K562 (cell line): ENCODE measurements around the gene ZNF213. TPM values are rescaled to one million over a fixed set of nuclear protein-coding genes. Genes with fewer than 3 reads are reported as not detected.

ENCODE experiments used
- E2F8 ChIP-seq: fragments of 450-650 bp; IDR thresholded peaks from 2 replicates; pipeline ENCODE4 v1.7.1; 2018; ENCODE audit warnings: mild to moderate bottlenecking, low read depth; ENCODE audit not compliant: partially characterized antibody
- HDAC3 ChIP-seq: fragments of 450-650 bp; IDR thresholded peaks from 2 replicates; pipeline ENCODE4 v1.6.1; 2018; ENCODE audit warnings: borderline replicate concordance, mild to moderate bottlenecking, moderate library complexity; ENCODE audit not compliant: partially characterized antibody
- KDM5B ChIP-seq: fragments of 200-600 bp; sonication (generic); IDR thresholded peaks from 2 replicates; pipeline ENCODE4 v1.6.1; 2012; ENCODE audit warnings: low read depth, mild to moderate bottlenecking, moderate library complexity, low read length, control low read depth, inconsistent platforms; ENCODE audit not compliant: insufficient replicate concordance
- MEF2D ChIP-seq: conservative IDR thresholded peaks from 2 replicates; pipeline ENCODE4 v1.6.1; 2016; ENCODE audit warnings: low read depth, missing genetic modification characterization, missing compliant biosample characterization
- MLLT1 ChIP-seq, 2 experiments: fragments of 450-650 bp; IDR thresholded peaks; 2 replicates each; pipeline ENCODE4 v1.6.1; 2016
- NBN ChIP-seq: fragments of 450-650 bp; IDR thresholded peaks from 2 replicates; pipeline ENCODE4 v1.6.1; 2016; ENCODE audit warnings: low read depth, mild to moderate bottlenecking
- NFRKB ChIP-seq: fragments of 450-650 bp; IDR thresholded peaks from 2 replicates; pipeline ENCODE4 v1.6.1; 2016; ENCODE audit warnings: low read depth
- NR2C1 ChIP-seq, 2 experiments: fragments of 450-650 bp; IDR thresholded peaks; 2 replicates each; pipeline ENCODE4 v1.6.1; 2017; ENCODE audit warnings: mild to moderate bottlenecking in 2 of 2, antibody characterized with exemption in 1 of 2, inconsistent platforms in 1 of 2, missing compliant biosample characterization in 1 of 2, missing genetic modification characterization in 1 of 2
- PML ChIP-seq: IDR thresholded peaks from 2 replicates; pipeline ENCODE4 v1.6.1; 2012; ENCODE audit warnings: low read length, inconsistent platforms
- POLR2G ChIP-seq: fragments of 200-400 bp; formaldehyde crosslinking; IDR thresholded peaks from 2 replicates; pipeline ENCODE4 v1.6.1; 2017; ENCODE audit warnings: low read depth, mild to moderate bottlenecking, antibody characterized with exemption, low read length, moderate library complexity
- UBTF ChIP-seq, 2 experiments: IDR thresholded peaks; 2 replicates each; pipeline ENCODE4 v1.6.1; 2012; ENCODE audit warnings: improper control_type of control experiment in 2 of 2, low read depth in 2 of 2, low read length in 2 of 2, borderline replicate concordance in 1 of 2
- XRCC3 ChIP-seq: fragments of 450-650 bp; IDR thresholded peaks from 2 replicates; pipeline ENCODE4 v1.6.1; 2017; ENCODE audit warnings: mild to moderate bottlenecking, moderate library complexity
- ZNF232 ChIP-seq: sonication (generic); formaldehyde crosslinking; IDR thresholded peaks from 2 replicates; pipeline ENCODE4 v1.8.0; 2022; ENCODE audit warnings: mild to moderate bottlenecking, missing genetic modification reagents
- polyA plus RNA-seq, 8 experiments: library from polyadenylated mRNA; depleted of rRNA in 4 of 8; stranded (reverse) in 5 of 8; unstranded in 3 of 8; fragments of >200 nt; fragmentation: Nextera tagmentation in 2 of 8; fragmentation: Illumina TruSeq in 1 of 8; extraction: Ambion mirVana in 2 of 8; extraction: Trizol in 1 of 8; gene quantifications; 2 replicates each; pipeline versions ENCODE4 v1.2.1 to v1.2.3, GENCODE V29; 2011 to 2014; ENCODE audit warnings: inconsistent platforms in 1 of 8, missing spikeins in 1 of 8
- total RNA-seq, 7 experiments: library from RNA; depleted of rRNA in 6 of 7; stranded (reverse); fragments of >200 nt in 6 of 7; fragmentation: Illumina TruSeq in 2 of 7; extraction: Trizol in 2 of 7; gene quantifications; 2 replicates each; pipeline versions ENCODE4 v1.2.1 to v1.2.3, GENCODE V29; 2011 to 2021; ENCODE audit warnings: low replicate concordance in 1 of 7

ZNF213 gene
- total and polyA plus RNA-seq, 9 of the 15 experiments (the other 6 are each of a cell fraction or from before 2014, with no cell fraction given), result 0.49 to 10.0 (median 1.8) TPM

- TF ChIP-seq MLLT1 (IDR thresholded peaks at IDR 0.05) (0 out of 4 replicates have a peak, but pooled peaks of 1 of the 2 experiments have one; percentile 7), HDAC3 (peak; percentile 14), MEF2D (tag) (no peak), NFRKB (peak; percentile 27; the same call in 1 of the 2 replicates), KDM5B (peak; percentile 3), POLR2G (0 out of 2 replicates have a peak, but pooled peaks have one; percentile 14), UBTF (IDR thresholded peaks at IDR 0.05; ENCODE audit: borderline replicate concordance in 1 of 2, low read depth in 2 of 2, low read length in 2 of 2) (0 out of 4 replicates have a peak, but pooled peaks of 1 of the 2 experiments have one; percentile 57), NBN (peak; percentile 57; the same call in 1 of the 2 replicates), XRCC3 (no peak), NR2C1 (IDR thresholded peaks at IDR 0.05) (0 out of 2 replicates have a peak, but pooled peaks have one; percentile 27), NR2C1 (tag; IDR thresholded peaks at IDR 0.05) (no peak), E2F8 (peak; percentile 23), ZNF232 (CRISPR knock-in tag) (0 out of 2 replicates have a peak, but pooled peaks have one; percentile 44), PML (0 out of 2 replicates have a peak, but pooled peaks have one; percentile 7)
These were observed 17.1 kb downstream of the ZNF213 start (continued) for GRCh38 chr16:3152027-3152276.
